ENCODE measurements around the gene EIF4A3.
"Not testable (repeated sequence)": the region's sequence is repeated elsewhere in the genome, so short reads cannot be mapped to it uniquely, and the experiment has no call there.

Gene EIF4A3

DNA sequence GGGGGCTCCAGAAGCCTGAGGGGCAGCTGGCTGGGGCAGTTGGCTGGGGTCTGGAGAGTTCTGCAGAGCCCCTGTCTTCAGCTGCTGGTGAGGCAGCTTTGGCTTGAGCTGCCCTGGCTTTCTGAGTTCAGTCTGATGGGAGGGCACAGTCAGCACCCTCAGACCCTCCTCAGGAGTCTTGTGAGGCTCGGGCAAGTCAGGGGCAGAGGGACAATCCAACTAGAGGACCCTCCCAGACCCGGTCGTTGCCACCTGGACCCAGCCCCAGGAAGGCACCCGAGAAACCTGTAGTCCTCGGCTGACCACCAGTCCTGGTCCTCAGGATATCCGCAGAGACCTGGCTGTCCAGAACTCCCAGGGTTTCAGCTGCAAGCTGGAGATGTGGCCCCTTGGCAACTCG is 24.8 kb upstream of the EIF4A3 start:
- no peak for DNase-seq

DNA sequence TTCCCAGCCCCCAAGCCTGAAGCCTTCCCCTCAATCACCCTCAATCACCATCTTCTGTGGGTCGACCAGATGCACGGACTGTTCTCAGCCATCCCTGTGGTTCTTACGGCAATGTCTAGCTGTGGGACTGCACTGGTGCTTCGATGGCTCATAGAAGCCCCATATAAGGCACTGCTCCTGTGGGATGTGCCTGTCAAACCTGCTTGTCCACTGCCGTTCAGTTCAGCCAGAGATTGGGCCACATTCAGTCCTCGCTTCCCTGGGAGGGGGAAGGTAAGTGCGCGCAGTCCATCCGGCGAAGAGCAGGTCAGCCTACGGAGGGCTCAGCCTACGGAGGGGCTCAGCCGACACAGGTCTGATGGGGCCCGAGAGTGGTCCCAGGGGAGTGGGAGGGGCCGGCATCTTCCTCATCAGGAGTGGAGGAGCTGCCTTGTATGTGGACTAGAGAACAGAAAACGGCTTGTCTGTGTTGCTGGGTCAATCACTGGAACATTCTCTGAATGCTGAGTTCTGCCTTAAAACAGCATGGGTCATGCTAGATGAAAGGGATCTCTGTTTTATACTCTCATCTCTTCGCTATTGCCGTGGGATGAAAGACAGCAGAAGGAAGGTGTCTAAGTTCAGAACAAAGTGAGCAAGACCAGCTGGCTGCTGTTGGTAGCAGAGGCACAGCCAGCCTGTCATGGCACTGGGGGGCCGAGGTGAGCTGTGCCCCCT is 23.0 kb upstream of the EIF4A3 start, which contains the start of gene CARD14:
TSS of gene CARD14 (plus strand) at position 247 of the 717 bp plus-strand sequence. CDS start 11,409 bp downstream, outside the sequence.
- DNase-seq: no peak

DNA sequence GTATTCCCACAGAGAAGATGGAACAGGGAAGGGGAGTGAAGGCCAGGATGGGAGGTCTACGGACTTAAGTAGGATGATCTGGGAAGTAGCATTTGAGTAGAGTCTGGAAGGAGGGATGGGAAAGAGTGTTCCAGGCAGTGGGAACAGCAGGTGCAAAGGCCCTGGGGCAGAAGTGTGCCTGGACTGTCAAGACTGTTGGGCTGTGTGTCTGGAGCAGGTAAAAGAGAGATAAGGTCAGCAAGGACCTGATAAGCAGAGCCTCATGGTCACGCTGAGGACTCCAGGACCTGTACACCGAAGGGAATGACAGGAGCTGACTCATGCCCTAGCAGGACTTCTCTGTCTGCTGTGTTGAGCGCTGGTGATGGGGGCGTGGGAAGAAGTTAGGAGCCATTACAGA is 22.2 kb upstream of the EIF4A3 start:
- no peak for DNase-seq

DNA sequence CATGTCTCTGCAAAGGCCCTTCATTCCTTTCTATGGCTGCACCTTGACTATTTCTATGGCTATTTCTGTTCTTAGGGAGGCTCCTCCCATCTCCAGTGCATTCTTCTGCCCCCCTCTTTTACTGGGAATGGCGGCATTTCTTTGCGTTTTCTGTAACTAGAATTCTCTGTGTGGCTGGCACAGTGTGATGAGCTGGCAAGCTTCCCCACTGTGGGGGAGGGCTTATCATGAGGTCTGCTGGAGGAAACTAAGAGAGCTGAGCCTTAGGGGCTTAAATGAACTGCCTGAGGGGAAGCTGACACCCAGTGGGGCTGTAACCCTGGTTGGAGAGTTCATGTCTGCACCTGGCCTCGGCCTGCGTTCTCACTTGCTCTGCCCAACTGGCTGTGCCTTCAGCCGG is 21.4 kb upstream of the EIF4A3 start:
- no peak for DNase-seq

DNA sequence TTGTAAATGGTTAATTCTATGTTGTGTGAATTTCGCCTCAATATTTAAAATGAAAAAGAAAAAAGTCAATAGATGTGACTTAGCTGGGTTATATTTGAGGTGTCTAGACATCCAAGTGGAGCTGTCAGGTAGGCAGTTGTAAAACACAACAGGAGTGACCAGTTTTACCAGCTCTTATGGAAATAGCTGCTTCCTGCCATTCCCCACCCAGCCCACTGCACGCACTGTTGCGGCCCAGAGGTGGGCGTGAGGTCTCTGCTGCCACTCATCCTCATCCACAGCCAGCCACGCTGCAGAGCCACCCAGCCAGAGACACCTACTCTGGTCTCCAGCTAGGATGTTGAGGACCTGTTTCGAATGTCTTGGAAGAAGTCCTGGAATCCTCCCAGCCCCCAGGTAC is 19.5 kb upstream of the EIF4A3 start:
- no peak for DNase-seq

DNA sequence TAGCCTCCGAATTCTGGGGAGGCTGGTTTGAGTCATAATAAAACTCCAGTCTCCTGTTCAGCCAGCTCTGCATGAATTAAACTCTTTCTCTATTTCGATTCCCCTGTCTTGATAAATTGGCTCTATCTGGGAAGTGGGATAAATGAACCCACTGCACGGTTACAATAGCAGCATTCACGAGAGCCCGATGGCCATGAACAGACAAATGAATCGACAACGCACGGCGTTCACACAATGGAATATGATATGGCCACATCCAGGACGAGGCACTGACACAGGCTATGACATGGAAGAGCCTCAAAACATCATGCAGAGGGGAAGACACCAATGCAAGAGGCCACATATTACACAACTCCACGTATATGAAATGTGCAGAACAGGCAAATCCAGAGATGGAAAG is 17.3 kb upstream of the EIF4A3 start:
- DNase-seq: no peak

GRCh38 chr17:80163336-80163735 is 16.4 kb upstream of the EIF4A3 start:
- no peak for DNase-seq

DNA sequence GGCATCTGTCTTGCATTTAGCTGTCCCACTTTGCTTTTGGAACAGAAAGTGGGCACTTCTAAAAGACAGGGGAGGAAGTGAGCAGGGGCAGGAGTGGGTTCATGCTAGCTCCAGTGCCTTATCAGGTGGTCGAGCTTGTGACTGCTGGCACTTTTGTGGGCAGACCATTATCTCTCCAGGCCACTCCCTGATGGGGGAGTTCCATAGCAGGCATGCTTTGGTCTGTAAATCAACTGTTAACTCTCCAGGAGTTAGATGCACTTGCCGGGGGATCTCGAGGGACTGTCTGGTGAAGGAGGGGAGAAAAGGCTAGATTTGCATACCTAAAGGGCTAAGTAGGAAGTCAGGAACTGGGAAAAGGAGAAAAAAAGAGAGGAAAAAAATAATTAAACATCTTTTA is 13.6 kb upstream of the EIF4A3 start:
- no peak for DNase-seq

- DNase-seq: no peak
Measured at GRCh38 chr17:80158846-80159245, 11.9 kb upstream of the EIF4A3 start.

GRCh38 chr17:80155600-80155999 is 8.7 kb upstream of the EIF4A3 start:
- not testable (repeated sequence) for DNase-seq

GRCh38 chr17:80154166-80154565 is 7.2 kb upstream of the EIF4A3 start:
- DNase-seq: no peak

GRCh38 chr17:80153004-80153403 is 6.1 kb upstream of the EIF4A3 start:
- no peak for DNase-seq

DNA sequence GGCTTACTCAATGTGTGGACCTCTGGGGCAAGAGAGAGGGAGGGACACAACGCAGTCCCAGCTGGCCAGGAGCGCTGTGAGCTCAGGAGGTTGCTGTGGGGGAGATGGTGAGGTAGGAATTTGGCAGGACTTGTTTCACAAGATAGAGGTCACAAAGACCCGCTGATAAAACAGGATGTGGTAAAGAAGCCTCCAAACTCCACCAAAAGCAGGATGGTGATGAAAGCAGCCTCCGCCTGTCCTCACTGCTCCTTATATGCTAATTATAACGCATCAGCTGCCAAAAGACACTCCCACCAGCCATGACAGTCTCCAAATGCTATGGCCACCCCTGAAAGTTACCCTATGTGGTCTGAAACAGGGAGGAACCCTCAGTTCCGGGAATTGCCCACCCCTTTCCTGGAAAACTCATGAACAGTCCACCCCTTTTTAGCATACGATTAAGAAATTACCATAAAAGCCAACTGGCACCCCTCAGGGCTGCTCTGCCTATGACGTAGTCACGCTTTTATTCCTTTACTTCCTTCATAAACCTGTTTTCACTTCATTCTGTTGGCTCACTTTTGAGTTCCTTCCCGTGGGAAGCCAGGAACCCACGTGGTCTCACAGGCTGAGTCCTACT is 5.3 kb upstream of the EIF4A3 start:
- no peak for DNase-seq

DNA sequence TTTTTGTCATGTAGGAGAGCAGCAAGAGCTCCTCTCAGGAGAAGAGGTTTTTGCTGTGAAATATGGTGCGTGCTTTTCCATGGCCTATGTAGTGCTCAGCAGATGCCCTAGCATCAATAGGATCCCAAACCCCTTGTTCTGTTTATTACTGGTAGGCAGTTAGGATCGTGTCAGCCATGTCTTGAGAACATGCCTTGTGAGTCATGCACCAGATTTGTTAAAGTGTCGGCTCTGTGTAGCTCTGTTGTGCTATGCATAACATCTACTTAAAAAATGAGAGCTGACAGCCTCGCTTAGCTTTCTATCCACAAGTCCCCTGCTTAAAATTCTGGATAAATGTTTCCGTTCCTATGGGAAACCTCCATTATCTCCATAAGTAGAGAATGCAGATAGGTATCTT is 4.4 kb upstream of the EIF4A3 start:
- DNase-seq: no peak

DNA sequence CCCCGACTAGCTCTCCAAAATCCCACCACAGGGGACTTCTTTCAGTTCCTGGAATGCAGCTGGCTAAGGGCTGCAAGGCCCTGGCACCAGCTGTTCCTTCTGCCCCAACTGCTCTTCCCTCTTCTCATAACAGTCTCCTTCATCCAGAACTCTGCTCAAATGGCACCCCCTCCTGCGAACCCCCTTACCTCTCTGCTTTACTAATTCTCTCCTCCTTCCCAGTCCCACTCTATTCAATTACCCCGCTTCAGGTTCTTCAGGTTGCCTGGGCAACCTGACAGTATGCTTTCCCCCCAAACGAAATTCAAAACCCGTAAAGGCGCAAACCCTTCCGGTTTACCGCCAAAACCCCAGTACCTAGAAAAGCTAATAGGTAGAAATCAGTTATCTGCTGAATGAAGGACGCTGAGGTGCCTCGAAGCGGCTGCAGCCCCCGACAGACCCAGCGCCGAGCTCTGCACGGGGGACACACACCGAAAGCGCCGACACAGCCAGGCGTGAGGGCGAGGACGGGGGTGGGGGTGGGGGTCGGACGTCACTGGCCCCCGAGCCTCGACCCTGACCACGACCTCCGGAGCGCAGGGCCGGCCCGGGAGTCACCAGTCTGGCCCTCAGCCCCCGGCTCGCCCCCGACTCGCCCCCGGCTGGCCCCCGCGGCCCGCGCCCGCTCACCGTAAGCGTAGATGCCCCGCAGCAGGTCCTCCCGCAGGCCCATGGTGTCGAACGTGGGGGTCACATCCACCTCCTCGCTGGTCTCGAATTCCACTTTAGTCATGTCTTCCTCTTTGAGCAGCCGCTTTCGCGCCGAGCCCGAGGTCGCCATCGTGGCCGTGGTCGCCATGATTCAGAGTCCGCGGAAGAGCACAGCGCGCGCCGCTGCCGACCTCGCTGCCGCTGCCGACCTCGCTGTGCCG is 550 bp downstream of the EIF4A3 start:
- peak; percentile 9 for DNase-seq

GRCh38 chr17:80145076-80146075 is 1.6 kb downstream of the EIF4A3 start:
- no peak for DNase-seq

- no peak for DNase-seq
Measured at GRCh38 chr17:80142929-80143328, 4.0 kb downstream of the EIF4A3 start.

- no peak for DNase-seq
Measured at GRCh38 chr17:80141463-80142165, 5.3 kb downstream of the EIF4A3 start.

- DNase-seq: no peak
Measured at GRCh38 chr17:80138856-80139426, 8.0 kb downstream of the EIF4A3 start.

GRCh38 chr17:80137131-80137530 is 9.8 kb downstream of the EIF4A3 start:
- no peak for DNase-seq

DNA sequence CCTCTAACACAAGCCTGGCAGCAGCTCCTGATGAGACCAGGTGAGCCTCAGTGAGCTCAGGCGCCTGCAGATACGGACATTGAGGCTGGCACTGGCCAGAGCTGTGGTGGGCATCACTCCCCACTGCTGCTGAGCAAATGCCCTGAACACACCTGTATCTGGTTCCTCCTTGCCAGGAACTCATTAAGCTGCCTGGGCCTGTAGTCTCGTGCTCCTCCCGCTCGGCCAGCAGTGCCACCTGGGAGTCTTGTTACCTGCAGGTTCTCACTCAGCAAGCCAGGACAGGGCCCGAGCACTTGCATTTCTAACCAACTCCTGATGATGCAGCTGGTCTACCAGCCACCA is 13.3 kb downstream of the EIF4A3 start:
- DNase-seq: no peak
